ENCODE measurements around the gene VKORC1L1.
A peak's percentile ranks its signal among the peaks of the same experiment; 100 is the strongest.
"Not testable (repeated sequence)": the region's sequence is repeated elsewhere in the genome, so short reads cannot be mapped to it uniquely, and the experiment has no call there.

VKORC1L1 gene

GRCh38 chr7:65960351-65961074, 87.6 kb downstream of the VKORC1L1 start:
- TF ChIP-seq Cebpa-rat (IDR thresholded peaks at IDR 0.05), result no peak
- Histone ChIP-seq H3K27me3 (no peaks in the 10 kb centered on the region), H3K4me3 (no peak overlapping the region), H4K20me1 (peaks cover 0 to 61% (median 39%) of the 10 kb centered on the region in 11 experiments; a peak in 15 of 22 replicates), H3K27ac (no peak overlapping the region), H3K9me3 (replicated peaks in 1 of 11) (no peaks in the 10 kb centered on the region), H3K4me1 (no peaks in the 10 kb centered on the region), H3K9ac (no peak overlapping the region), H3K4me2 (no peak overlapping the region), H3K36me3 (peaks cover 94 to 100% (median 100%) of the 10 kb centered on the region in 11 experiments)

- no peaks in the 10 kb centered on the region for H3K27me3 ChIP-seq
- H3K4me3 ChIP-seq, result no peak overlapping the region
- peaks cover 99 to 100% (median 100%) of the 10 kb centered on the region in 11 experiments for H3K36me3 ChIP-seq
- H3K27ac ChIP-seq, result no peak overlapping the region
- no peak overlapping the region for H3K4me2 ChIP-seq
- no peaks in the 10 kb centered on the region for H3K9me3 ChIP-seq (replicated peaks in 1 of 11)
- H4K20me1 ChIP-seq, result peaks cover 0 to 60% (median 42%) of the 10 kb centered on the region in 11 experiments; a peak in 15 of 22 replicates
- H3K9ac ChIP-seq, result no peak overlapping the region
- TF ChIP-seq Cebpa-rat (IDR thresholded peaks at IDR 0.05), result no peak
- H3K4me1 ChIP-seq, result no peaks in the 10 kb centered on the region
These were observed 89.2 kb downstream of the VKORC1L1 start for GRCh38 chr7:65962033-65962432.

- H3K4me2 ChIP-seq; H3K4me1 ChIP-seq; H3K9ac ChIP-seq; H3K4me3 ChIP-seq; H3K27me3 ChIP-seq; H3K27ac ChIP-seq; H3K9me3 ChIP-seq (replicated peaks in 1 of 11): not testable (repeated sequence)
- peaks cover 0 to 82% (median 39%) of the 10 kb centered on the region in 11 experiments; a peak in 15 of 22 replicates for H4K20me1 ChIP-seq
- H3K36me3 ChIP-seq, result peaks cover 100% of the 10 kb centered on the region in 11 experiments
These were observed 91.8 kb downstream of the VKORC1L1 start for GRCh38 chr7:65964671-65965070.

GRCh38 chr7:65966146-65966545, 93.3 kb downstream of the VKORC1L1 start:
- Histone ChIP-seq H3K36me3 (peaks cover 100% of the 10 kb centered on the region in 11 experiments), H3K9me3 (replicated peaks in 1 of 11) (no peaks in the 10 kb centered on the region), H3K4me3 (no peak overlapping the region), H3K27me3 (no peaks in the 10 kb centered on the region), H4K20me1 (peaks cover 0 to 82% (median 28%) of the 10 kb centered on the region in 11 experiments; a peak in 14 of 22 replicates), H3K27ac (no peak overlapping the region), H3K4me1 (no peaks in the 10 kb centered on the region), H3K9ac (no peak overlapping the region), H3K4me2 (no peak overlapping the region)
- TF ChIP-seq Cebpa-rat (IDR thresholded peaks at IDR 0.05), result no peak

- Histone ChIP-seq H3K27me3 (no peaks in the 10 kb centered on the region), H4K20me1 (peaks cover 0 to 77% (median 24%) of the 10 kb centered on the region in 11 experiments; a peak in 14 of 22 replicates), H3K4me2 (no peak overlapping the region), H3K36me3 (peaks cover 99 to 100% (median 100%) of the 10 kb centered on the region in 11 experiments), H3K4me1 (no peaks in the 10 kb centered on the region), H3K9ac (no peak overlapping the region), H3K4me3 (no peak overlapping the region), H3K27ac (peak overlapping the region in 3 of 11 experiments; percentile 8 to 42 (median 21); a peak in 3 of 22 replicates), H3K9me3 (replicated peaks in 1 of 11) (no peaks in the 10 kb centered on the region)
- no peak for TF ChIP-seq Cebpa-rat (IDR thresholded peaks at IDR 0.05)
These were observed 94.7 kb downstream of the VKORC1L1 start for GRCh38 chr7:65967361-65968155.

GRCh38 chr7:65968256-65969185, 95.6 kb downstream of the VKORC1L1 start:
- no peaks in the 10 kb centered on the region for H3K27me3 ChIP-seq
- peaks cover 0 to 85% (median 20%) of the 10 kb centered on the region in 11 experiments; a peak in 14 of 22 replicates for H4K20me1 ChIP-seq
- no peak overlapping the region for H3K4me3 ChIP-seq
- H3K4me1 ChIP-seq, result no peaks in the 10 kb centered on the region
- no peaks in the 10 kb centered on the region for H3K9me3 ChIP-seq (replicated peaks in 1 of 11)
- TF ChIP-seq Cebpa-rat (IDR thresholded peaks at IDR 0.05), result no peak
- H3K4me2 ChIP-seq, result no peak overlapping the region
- no peak overlapping the region for H3K9ac ChIP-seq
- peak overlapping the region in 2 of 11 experiments; percentile 21 to 42; a peak in 2 of 22 replicates for H3K27ac ChIP-seq
- peaks cover 99 to 100% (median 100%) of the 10 kb centered on the region in 11 experiments for H3K36me3 ChIP-seq

- H3K4me1 ChIP-seq, result no peaks in the 10 kb centered on the region
- TF ChIP-seq Cebpa-rat (IDR thresholded peaks at IDR 0.05), result no peak
- H3K27ac ChIP-seq, result no peak overlapping the region
- H3K4me3 ChIP-seq, result no peak overlapping the region
- no peaks in the 10 kb centered on the region for H3K27me3 ChIP-seq
- H3K4me2 ChIP-seq, result no peak overlapping the region
- H4K20me1 ChIP-seq, result peaks cover 0 to 94% (median 24%) of the 10 kb centered on the region in 11 experiments; a peak in 13 of 22 replicates
- H3K36me3 ChIP-seq, result peaks cover 99 to 100% (median 100%) of the 10 kb centered on the region in 11 experiments
- no peaks in the 10 kb centered on the region for H3K9me3 ChIP-seq (replicated peaks in 1 of 11)
- H3K9ac ChIP-seq, result no peak overlapping the region
These were observed 98.1 kb downstream of the VKORC1L1 start for GRCh38 chr7:65971021-65971420.

- H3K4me1 ChIP-seq, result no peaks in the 10 kb centered on the region
- H3K9me3 ChIP-seq (replicated peaks in 1 of 11), result no peaks in the 10 kb centered on the region
- no peak overlapping the region for H3K9ac ChIP-seq
- H3K27ac ChIP-seq, result no peak overlapping the region
- no peaks in the 10 kb centered on the region for H3K27me3 ChIP-seq
- no peak overlapping the region for H3K4me2 ChIP-seq
- no peak for TF ChIP-seq Cebpa-rat (IDR thresholded peaks at IDR 0.05)
- H3K4me3 ChIP-seq, result no peak overlapping the region
- H3K36me3 ChIP-seq, result peaks cover 98 to 100% (median 100%) of the 10 kb centered on the region in 11 experiments
- peaks cover 0 to 94% (median 34%) of the 10 kb centered on the region in 11 experiments; a peak in 14 of 22 replicates for H4K20me1 ChIP-seq
These were observed 100.1 kb downstream of the VKORC1L1 start for GRCh38 chr7:65972976-65973375.

All from BLaER1 treated with 17β-estradiol and CSF1 and Interleukin-3, amounts not matched to agents 10 nM and 100 nM (cell line).